Measurements from ENCODE around the gene LIN7B.

GRCh38 chr19:49116544-49116943 is 2.4 kb downstream of the LIN7B start:
- no peak for TF ChIP-seq CTCF (IDR thresholded peaks at IDR 0.05; ENCODE audit: low read depth, low read length, poor library complexity, severe bottlenecking)
- TF ChIP-seq EZH2phosphoT487 (IDR thresholded peaks at IDR 0.05; ENCODE audit: borderline replicate concordance, low read length): no peak

Measured in DOHH2 (cell line).